ENCODE measurements around the gene EIF4EBP3. TPM values are rescaled to one million over a fixed set of nuclear protein-coding genes. Genes with fewer than 3 reads are reported as not detected.
A peak's percentile ranks its signal among the peaks of the same experiment; 100 is the strongest.

Gene EIF4EBP3
- total and polyA plus RNA-seq, 10 of the 15 experiments (the other 5 are each of a cell fraction or from before 2014, with no cell fraction given), result 3.5 to 16.1 (median 6.2) TPM

GRCh38 chr5:140557136-140557805 lies 9.8 kb downstream of the EIF4EBP3 start, which contains the start of gene SRA1 (continued):
- TF ChIP-seq BACH1 (IDR thresholded peaks at IDR 0.05; ENCODE audit: borderline replicate concordance), result peak; percentile 81; the same call in 1 of the 2 replicates
- TF ChIP-seq ATF7 (IDR thresholded peaks at IDR 0.05; ENCODE audit: low read depth), result peak; percentile 42; the same call in 1 of the 2 replicates
- TF ChIP-seq NFXL1 (IDR thresholded peaks at IDR 0.05; ENCODE audit: borderline replicate concordance), result no peak
- TF ChIP-seq YY1 (IDR thresholded peaks at IDR 0.05; ENCODE audit: low read depth, low read length), result peak; percentile 94
- peak; percentile 93 for TF ChIP-seq GATAD2B (conservative IDR thresholded peaks at IDR 0.05; ENCODE audit: low read depth)
- 0 out of 2 replicates have a peak, but pooled peaks have one; percentile 54 for TF ChIP-seq DPF2 (IDR thresholded peaks at IDR 0.05)
- TF ChIP-seq NR2C1 (IDR thresholded peaks at IDR 0.05), result peak; percentile 27; the same call in 1 of the 2 replicates
- TF ChIP-seq CHD1 (IDR thresholded peaks at IDR 0.05; ENCODE audit: low read depth, low read length), result peak; percentile 92; the same call in 1 of the 2 replicates
- TF ChIP-seq IKZF1 (conservative IDR thresholded peaks at IDR 0.05), result peak; percentile 86
- TF ChIP-seq IRF4 (IDR thresholded peaks at IDR 0.05; ENCODE audit: low read depth, low read length), result 0 out of 2 replicates have a peak, but pooled peaks have one; percentile 20
- TF ChIP-seq RAD51 (IDR thresholded peaks at IDR 0.05), result no peak
- peak; percentile 56; the same call in 1 of the 2 replicates for TF ChIP-seq SIN3A (IDR thresholded peaks at IDR 0.05; ENCODE audit: low read depth, low read length)
- peak; percentile 31; the same call in 1 of the 2 replicates for TF ChIP-seq RUNX3 (IDR thresholded peaks at IDR 0.05; ENCODE audit: low read length)
- TF ChIP-seq FOS (IDR thresholded peaks at IDR 0.05; ENCODE audit: borderline replicate concordance, extremely low read depth, insufficient read length), result no peak
- no peak for TF ChIP-seq NFYB (IDR thresholded peaks at IDR 0.05; ENCODE audit: insufficient read depth, low read depth, low read length)
- TF ChIP-seq IRF5 (IDR thresholded peaks at IDR 0.05; ENCODE audit: borderline replicate concordance), result no peak
- peak; percentile 77 for TF ChIP-seq SPI1 (IDR thresholded peaks at IDR 0.05; ENCODE audit: borderline replicate concordance, insufficient read depth, low read depth, low read length)
- TF ChIP-seq EP300 (IDR thresholded peaks at IDR 0.05; ENCODE audit: borderline replicate concordance in 1 of 2, control insufficient read depth in 1 of 2, low read depth in 2 of 2, low read length in 2 of 2), result no peak
- no peak for TF ChIP-seq RAD21 (IDR thresholded peaks at IDR 0.05; ENCODE audit: insufficient read depth, low read depth, low read length)
- peak; percentile 84; the same call in 1 of the 2 replicates for TF ChIP-seq MXI1 (IDR thresholded peaks at IDR 0.05; ENCODE audit: low read depth, low read length)
- TF ChIP-seq CHD4 (IDR thresholded peaks at IDR 0.05), result no peak
- no peak for TF ChIP-seq JUND (IDR thresholded peaks at IDR 0.05; ENCODE audit: low read depth, low read length)
- TF ChIP-seq RELA (IDR thresholded peaks at IDR 0.05; ENCODE audit: borderline replicate concordance, partially characterized antibody), result peak; percentile 53
- TF ChIP-seq SIX5 (IDR thresholded peaks at IDR 0.05; ENCODE audit: low read depth, low read length, severe bottlenecking), result peak; percentile 32
- peak; percentile 96; the same call in 1 of the 2 replicates for TF ChIP-seq POLR2AphosphoS2 (IDR thresholded peaks at IDR 0.05; ENCODE audit: low read depth, low read length)
- TF ChIP-seq ZNF207 (IDR thresholded peaks at IDR 0.05; ENCODE audit: borderline replicate concordance), result 0 out of 2 replicates have a peak, but pooled peaks have one; percentile 29
- TF ChIP-seq PAX5 (IDR thresholded peaks at IDR 0.05; ENCODE audit: borderline replicate concordance, low read depth, low read length), result peak; percentile 63; the same call in 1 of the 2 replicates
- peak; percentile 77; the same call in 1 of the 2 replicates for TF ChIP-seq LARP7 (IDR thresholded peaks at IDR 0.05)
- peak; percentile 80 for TF ChIP-seq SMAD1 (IDR thresholded peaks at IDR 0.05; ENCODE audit: low read depth, partially characterized antibody)
- peak; percentile 95 for TF ChIP-seq CREB1 (IDR thresholded peaks at IDR 0.05; ENCODE audit: low read depth)
- TF ChIP-seq BCL11A (IDR thresholded peaks at IDR 0.05; ENCODE audit: low read depth, low read length), result no peak
- TF ChIP-seq BMI1 (IDR thresholded peaks at IDR 0.05; ENCODE audit: borderline replicate concordance), result 0 out of 2 replicates have a peak, but pooled peaks have one; percentile 34
- peak; percentile 85 for TF ChIP-seq NR2F1 (conservative IDR thresholded peaks at IDR 0.05)

All from GM12878 (cell line).